ENCODE measurements around the gene LRMDA.

Gene LRMDA

DNA sequence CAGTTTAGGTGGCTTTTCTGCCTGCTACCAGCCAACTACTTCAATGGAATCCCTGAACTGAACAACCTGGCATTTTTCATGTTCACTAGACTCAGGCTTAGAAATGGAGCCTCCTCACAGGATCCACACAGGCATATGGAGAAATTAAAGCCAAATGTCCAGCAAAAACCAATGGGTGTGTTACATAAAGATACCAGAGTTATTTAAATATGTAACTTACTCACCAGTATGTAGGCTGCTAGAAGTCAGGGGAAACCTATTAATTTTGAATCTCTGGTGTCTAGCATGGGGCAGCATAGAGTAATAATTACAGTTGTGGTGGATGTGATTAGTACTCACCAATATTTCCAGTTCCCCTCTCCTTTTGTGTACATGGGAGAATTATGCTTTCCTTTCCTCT is 383.6 kb downstream of the LRMDA start:
- no peak for DNase-seq
- no peaks in the 10 kb centered on the region for H3K9me3 ChIP-seq

DNA sequence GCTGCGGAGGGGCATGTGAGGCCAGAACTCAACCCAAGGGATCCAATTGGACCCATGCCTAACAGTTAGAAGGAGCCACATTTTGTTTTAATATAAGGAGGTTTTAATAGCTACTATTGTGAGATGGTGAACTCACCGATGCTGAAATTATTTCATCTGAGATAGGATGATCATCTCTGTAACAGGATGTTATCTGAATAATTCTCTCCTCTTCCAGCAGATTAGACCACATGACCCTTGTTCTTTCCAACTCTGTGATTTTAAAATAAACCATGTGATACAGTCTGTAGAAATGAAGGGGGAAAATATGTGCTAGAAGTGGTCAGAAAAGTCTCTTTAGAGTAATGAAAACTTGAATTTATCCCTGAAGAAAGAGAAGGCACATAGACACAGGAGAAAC is 385.8 kb downstream of the LRMDA start:
- H3K9me3 ChIP-seq, result no peaks in the 10 kb centered on the region
- H3K27ac ChIP-seq, result no peak overlapping the region
- no peaks in the 10 kb centered on the region for H3K36me3 ChIP-seq
- intact Hi-C loops (cut with DNase I; ENCODE audit: low total_unique reads), result no loop called here
- H3K4me1 ChIP-seq, result no peaks in the 10 kb centered on the region
- TF ChIP-seq, protein P1, sequence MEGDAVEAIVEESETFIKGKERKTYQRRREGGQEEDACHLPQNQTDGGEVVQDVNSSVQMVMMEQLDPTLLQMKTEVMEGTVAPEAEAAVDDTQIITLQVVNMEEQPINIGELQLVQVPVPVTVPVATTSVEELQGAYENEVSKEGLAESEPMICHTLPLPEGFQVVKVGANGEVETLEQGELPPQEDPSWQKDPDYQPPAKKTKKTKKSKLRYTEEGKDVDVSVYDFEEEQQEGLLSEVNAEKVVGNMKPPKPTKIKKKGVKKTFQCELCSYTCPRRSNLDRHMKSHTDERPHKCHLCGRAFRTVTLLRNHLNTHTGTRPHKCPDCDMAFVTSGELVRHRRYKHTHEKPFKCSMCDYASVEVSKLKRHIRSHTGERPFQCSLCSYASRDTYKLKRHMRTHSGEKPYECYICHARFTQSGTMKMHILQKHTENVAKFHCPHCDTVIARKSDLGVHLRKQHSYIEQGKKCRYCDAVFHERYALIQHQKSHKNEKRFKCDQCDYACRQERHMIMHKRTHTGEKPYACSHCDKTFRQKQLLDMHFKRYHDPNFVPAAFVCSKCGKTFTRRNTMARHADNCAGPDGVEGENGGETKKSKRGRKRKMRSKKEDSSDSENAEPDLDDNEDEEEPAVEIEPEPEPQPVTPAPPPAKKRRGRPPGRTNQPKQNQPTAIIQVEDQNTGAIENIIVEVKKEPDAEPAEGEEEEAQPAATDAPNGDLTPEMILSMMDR (IDR thresholded peaks at IDR 0.05), result no peak
- no peak for DNase-seq
- H3K27me3 ChIP-seq, result no peaks in the 10 kb centered on the region
- H3K4me3 ChIP-seq, result no peak overlapping the region

More for the DNA sequence above, 383.6 kb downstream of the LRMDA start:
- intact Hi-C loops (cut with DNase I; ENCODE audit: low total_unique reads), result no loop called here
- Histone ChIP-seq H3K36me3 (no peaks in the 10 kb centered on the region), H3K4me3 (no peak overlapping the region), H3K27ac (no peak overlapping the region), H3K4me1 (no peaks in the 10 kb centered on the region), H3K27me3 (no peaks in the 10 kb centered on the region)
- TF ChIP-seq, protein P1 (IDR thresholded peaks at IDR 0.05), result no peak

DNA sequence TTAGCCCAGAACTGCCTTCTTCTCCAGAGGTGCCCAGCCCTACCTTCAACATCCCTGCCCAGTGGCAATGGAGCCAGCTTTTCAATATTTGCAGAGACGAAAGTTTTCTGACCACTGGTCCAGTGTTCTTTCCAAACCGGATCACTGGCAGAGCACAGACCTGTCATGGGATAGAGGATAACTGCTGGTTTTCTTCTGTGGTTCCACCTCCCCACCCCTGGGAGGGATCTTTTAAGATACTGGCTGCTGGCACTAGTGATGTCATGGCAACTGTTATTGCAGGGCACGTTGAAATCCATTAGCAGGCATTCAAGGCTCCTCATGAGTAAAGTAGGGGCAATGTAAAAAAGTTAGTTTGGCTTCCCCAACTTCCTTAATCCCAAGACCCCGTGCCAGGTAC is 387.1 kb downstream of the LRMDA start:
- H3K27me3 ChIP-seq, result no peaks in the 10 kb centered on the region
- H3K4me3 ChIP-seq, result no peak overlapping the region
- no peaks in the 10 kb centered on the region for H3K36me3 ChIP-seq
- no peaks in the 10 kb centered on the region for H3K9me3 ChIP-seq
- no peak for DNase-seq
- no peaks in the 10 kb centered on the region for H3K4me1 ChIP-seq
- TF ChIP-seq, protein P1 (IDR thresholded peaks at IDR 0.05), result no peak
- intact Hi-C loops (cut with DNase I; ENCODE audit: low total_unique reads), result no loop called here
- no peak overlapping the region for H3K27ac ChIP-seq

DNA sequence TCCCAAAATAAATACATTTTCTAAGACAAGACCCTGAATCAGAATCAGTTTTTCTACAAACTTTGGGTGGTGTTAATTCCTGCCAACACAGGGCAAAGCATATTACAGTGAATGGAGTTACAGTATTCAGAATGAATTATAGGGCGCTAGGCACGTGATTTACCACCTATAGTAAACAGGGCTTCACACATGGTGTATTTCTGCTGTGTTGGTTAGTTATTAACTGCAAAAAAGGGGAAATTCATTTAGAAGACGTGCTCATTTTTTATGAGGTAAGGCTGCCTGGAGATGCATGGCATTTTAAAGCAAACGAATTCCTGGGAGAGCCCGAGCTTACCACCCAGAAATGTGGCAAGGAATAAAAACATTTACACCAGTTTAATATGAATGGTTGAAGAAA is 393.8 kb downstream of the LRMDA start:
- TF ChIP-seq, protein P1 (IDR thresholded peaks at IDR 0.05), result no peak
- H3K27me3 ChIP-seq, result no peaks in the 10 kb centered on the region
- H3K27ac ChIP-seq, result no peak overlapping the region
- peaks cover 0 to 20% (median 9%) of the 10 kb centered on the region in 4 donors for H3K4me1 ChIP-seq
- no peak for DNase-seq
- H3K9me3 ChIP-seq, result no peaks in the 10 kb centered on the region
- intact Hi-C loops (cut with DNase I; ENCODE audit: low total_unique reads), result no loop called here
- no peak overlapping the region for H3K4me3 ChIP-seq
- H3K36me3 ChIP-seq, result no peaks in the 10 kb centered on the region

DNA sequence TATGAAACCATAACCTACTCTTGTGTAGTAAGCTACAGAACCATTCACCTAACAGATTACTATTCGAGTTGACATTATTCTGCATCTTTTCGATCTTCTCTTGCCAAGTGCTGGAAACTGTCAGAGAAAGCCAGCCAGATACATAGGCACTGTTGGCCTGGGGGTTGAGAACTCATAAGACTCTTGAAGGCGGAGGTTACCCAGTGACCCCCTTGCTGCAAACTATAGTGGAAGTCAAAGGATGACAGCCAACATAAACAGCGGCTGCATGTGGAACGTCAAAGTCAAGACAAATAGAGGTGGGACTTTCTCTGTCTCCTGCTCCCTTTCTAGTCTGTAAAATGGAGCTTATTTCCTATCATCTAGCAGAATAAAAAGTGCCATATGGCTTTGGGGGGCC is 394.2 kb downstream of the LRMDA start:
- H3K27me3 ChIP-seq, result no peaks in the 10 kb centered on the region
- H3K27ac ChIP-seq, result no peak overlapping the region
- TF ChIP-seq, protein P1 (IDR thresholded peaks at IDR 0.05), result no peak
- H3K4me3 ChIP-seq, result no peak overlapping the region
- intact Hi-C loops (cut with DNase I; ENCODE audit: low total_unique reads), result no loop called here
- no peaks in the 10 kb centered on the region for H3K36me3 ChIP-seq
- no peaks in the 10 kb centered on the region for H3K9me3 ChIP-seq
- DNase-seq, result no peak
- H3K4me1 ChIP-seq, result peaks cover 0 to 20% (median 9%) of the 10 kb centered on the region in 4 donors

DNA sequence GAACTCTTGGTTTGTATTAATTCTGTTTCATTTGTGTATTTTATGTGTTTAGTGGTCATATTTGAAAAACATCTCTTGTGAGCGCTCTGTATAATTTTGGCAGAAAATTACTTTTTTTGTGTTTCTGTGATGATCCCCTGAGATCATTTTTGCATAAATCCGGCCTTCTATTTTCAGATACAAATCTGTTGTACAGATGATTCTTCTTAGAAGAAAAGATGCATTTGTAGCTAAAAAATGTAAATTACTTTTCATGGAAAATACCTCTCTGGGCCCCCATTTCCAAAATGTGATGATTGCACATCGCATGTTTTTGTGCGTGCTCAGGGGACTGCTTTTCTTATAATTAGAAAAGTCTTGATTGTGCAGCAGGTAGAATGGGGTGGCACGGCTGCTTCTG is 395.4 kb downstream of the LRMDA start:
- Histone ChIP-seq H3K9me3 (no peaks in the 10 kb centered on the region), H3K4me1 (peaks cover 0 to 20% (median 9%) of the 10 kb centered on the region in 4 donors), H3K27ac (no peak overlapping the region), H3K36me3 (no peaks in the 10 kb centered on the region), H3K4me3 (no peak overlapping the region), H3K27me3 (no peaks in the 10 kb centered on the region)
- TF ChIP-seq, protein P1 (IDR thresholded peaks at IDR 0.05), result no peak
- no peak for DNase-seq
- intact Hi-C loops (cut with DNase I; ENCODE audit: low total_unique reads), result no loop called here

Measured in tibial artery (tissue), 4 donors.